Lower leg skin (tissue), 4 donors: ENCODE data around the gene NR4A1. TPM values are rescaled to one million over a fixed set of nuclear protein-coding genes. Genes with fewer than 3 reads are reported as not detected.

Source experiments
- DNase-seq, 2 donors: peaks; one replicate each; pipeline ENCODE4 v3.0.0-alpha.2; 2019; ENCODE audit warnings: low spot score in 2 of 2
- H3K4me3 ChIP-seq: fragments of 200-600 bp; sonication (generic); 2 replicates; pipeline ENCODE4 v1.5.1; 2017; ENCODE audit warnings: mild to moderate bottlenecking, low read depth; ENCODE audit not compliant: poor library complexity, severe bottlenecking
- CTCF ChIP-seq, 3 donors: fragments of 450-650 bp; IDR thresholded peaks; one replicate each; pipeline ENCODE4 v1.5.1; 2016; ENCODE audit warnings: antibody characterized with exemption in 3 of 3, mild to moderate bottlenecking in 3 of 3, moderate library complexity in 2 of 3
- POLR2A ChIP-seq, 2 donors: fragments of 450-650 bp; IDR thresholded peaks; one replicate each; pipeline ENCODE4 v1.6.1; 2016 to 2017; ENCODE audit warnings: antibody characterized with exemption in 2 of 2, mild to moderate bottlenecking in 1 of 2, moderate library complexity in 1 of 2
- WGBS, 2 donors: methylation state at CpG; one replicate each; pipeline ENCODE4 v1.1.5; 2018; 5-methylcytosine and 5-hydroxymethylcytosine counted together
- intact Hi-C: fragments of 100-400 bp; cut with DNase I; formaldehyde crosslinking; loops from one replicate; pipeline ENCODE4 v1.15.0; 2023; ENCODE audit warnings: low total_unique reads
- total RNA-seq, 4 donors: library from RNA; depleted of rRNA; stranded (reverse); fragments of >200 nt; gene quantifications; one replicate each; pipeline ENCODE4 v1.1.0, GENCODE V29; 2016

NR4A1 gene
- total RNA-seq, 4 donors from 2014 or later, result 28.7 to 121 (median 105) TPM

- 69 to 74% methylated on average over 20 of the region's 20 CpGs for WGBS, 2 donors
- intact Hi-C loops, result no loop called here
- peak in 1 of 2 donors; percentile 76 for DNase-seq
- TF ChIP-seq POLR2A (IDR thresholded peaks at IDR 0.05) (no peak), CTCF (IDR thresholded peaks at IDR 0.05) (no peak)
- no peak overlapping the region for H3K4me3 ChIP-seq
Observed at GRCh38 chr12:52087961-52088820, 36.9 kb downstream of the NR4A1 start.

- intact Hi-C loops, result no loop called here
- peak in 1 of 2 donors; percentile 66 for DNase-seq
- TF ChIP-seq POLR2A (IDR thresholded peaks at IDR 0.05), result no peak
- no peak for TF ChIP-seq CTCF (IDR thresholded peaks at IDR 0.05)
- H3K4me3 ChIP-seq, result no peak overlapping the region
- 88 to 92% methylated on average over 11 of the region's 11 CpGs for WGBS, 2 donors
Observed at GRCh38 chr12:52089491-52089890, 38.2 kb downstream of the NR4A1 start.

GRCh38 chr12:52090291-52090690, 39.0 kb downstream of the NR4A1 start:
- WGBS, 2 donors, result 79 to 81% methylated on average over 10 of the region's 10 CpGs
- TF ChIP-seq POLR2A (IDR thresholded peaks at IDR 0.05) (no peak), CTCF (IDR thresholded peaks at IDR 0.05) (no peak)
- no peak overlapping the region for H3K4me3 ChIP-seq
- peak in 1 of 2 donors; percentile 50 for DNase-seq
- intact Hi-C loops, result no loop called here

- intact Hi-C loops, result no loop called here
- TF ChIP-seq POLR2A (IDR thresholded peaks at IDR 0.05) (no peak), CTCF (IDR thresholded peaks at IDR 0.05) (no peak)
- 17 to 39% methylated on average over 3 of the region's 3 CpGs for WGBS, 2 donors
- no peak overlapping the region for H3K4me3 ChIP-seq
- peak in 1 of 2 donors; percentile 54 for DNase-seq
Observed at GRCh38 chr12:52091061-52091460, 39.8 kb downstream of the NR4A1 start.

- TF ChIP-seq POLR2A (IDR thresholded peaks at IDR 0.05), result no peak
- 48 to 54% methylated on average over 8 of the region's 8 CpGs for WGBS, 2 donors
- intact Hi-C loops, result no loop called here
- H3K4me3 ChIP-seq, result no peak overlapping the region
- DNase-seq, result peak in 1 of 2 donors; percentile 62
Observed at GRCh38 chr12:52091869-52092268, 40.6 kb downstream of the NR4A1 start.

GRCh38 chr12:52093346-52093745, 42.1 kb downstream of the NR4A1 start:
- intact Hi-C loops, result no loop called here
- DNase-seq, result peak in 1 of 2 donors; percentile 70
- WGBS, 2 donors, result 78 to 81% methylated on average over 7 of the region's 7 CpGs
- H3K4me3 ChIP-seq, result no peak overlapping the region
- TF ChIP-seq CTCF (IDR thresholded peaks at IDR 0.05), result no peak
- no peak for TF ChIP-seq POLR2A (IDR thresholded peaks at IDR 0.05)
